Nucleus accumbens (tissue), 56 donors: ENCODE data around the gene ST6GALNAC1.

Source experiments
- DNase-seq, 56 donors: peaks; one replicate each; lab custom pipeline; 2025; lab: John Stamatoyannopoulos, UW

Gene ST6GALNAC1

DNA sequence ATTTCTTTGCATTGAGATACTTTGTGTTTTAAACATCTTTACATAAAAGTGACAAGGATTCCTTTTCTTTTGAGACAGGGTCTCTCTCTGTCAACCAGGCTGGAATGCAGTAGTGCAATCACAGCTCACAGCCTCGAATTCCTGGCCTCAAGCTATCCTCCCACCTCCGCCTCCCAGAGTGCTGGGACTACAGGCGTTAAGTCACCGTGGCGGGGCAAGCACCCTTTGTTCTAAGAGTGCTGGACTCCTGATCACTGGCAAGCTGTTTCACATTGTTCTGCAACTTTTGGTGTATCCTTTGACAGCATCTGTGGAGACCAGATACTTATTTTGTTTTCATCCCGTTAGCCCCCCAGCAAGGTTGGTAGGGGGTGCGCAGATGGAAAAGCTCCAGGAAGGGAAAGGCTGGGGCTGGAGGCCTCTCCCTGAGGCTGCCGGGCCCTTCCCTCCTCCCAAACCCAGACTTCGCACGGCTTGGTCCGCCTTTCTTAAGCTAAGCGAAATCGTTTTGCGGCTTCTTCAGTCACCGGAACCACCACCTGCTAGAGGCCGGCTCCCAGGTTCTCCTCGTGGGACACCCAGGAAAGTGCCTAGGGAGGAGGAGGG, 59.0 kb downstream of the ST6GALNAC1 start:
- DNase-seq, result no peak

GRCh38 chr17:76582660-76583059, 60.9 kb downstream of the ST6GALNAC1 start:
- no peak for DNase-seq

- DNase-seq, result no peak
Observed at GRCh38 chr17:76581515-76581914, 62.0 kb downstream of the ST6GALNAC1 start.

DNA sequence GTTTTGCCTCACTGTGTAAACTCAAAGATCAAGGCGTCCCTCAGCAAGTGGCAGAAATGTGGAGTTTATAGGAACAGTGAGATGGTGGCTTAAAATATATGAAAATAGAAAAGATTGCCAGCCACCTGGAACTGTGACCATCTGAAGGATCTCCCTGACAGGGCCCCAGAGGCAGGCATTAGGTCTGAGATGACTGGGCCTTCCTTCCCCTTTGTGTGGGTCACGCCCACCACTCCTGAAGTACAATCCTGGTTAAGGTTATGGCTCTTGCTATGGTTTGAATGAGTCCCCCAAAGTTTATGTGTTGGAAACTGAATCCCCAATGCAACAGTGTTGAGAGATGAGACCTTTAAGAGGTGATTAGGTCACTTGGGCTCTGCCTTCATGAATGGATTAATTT, 64.3 kb downstream of the ST6GALNAC1 start:
- no peak for DNase-seq

GRCh38 chr17:76578376-76578775, 65.2 kb downstream of the ST6GALNAC1 start:
- DNase-seq, result no peak

DNA sequence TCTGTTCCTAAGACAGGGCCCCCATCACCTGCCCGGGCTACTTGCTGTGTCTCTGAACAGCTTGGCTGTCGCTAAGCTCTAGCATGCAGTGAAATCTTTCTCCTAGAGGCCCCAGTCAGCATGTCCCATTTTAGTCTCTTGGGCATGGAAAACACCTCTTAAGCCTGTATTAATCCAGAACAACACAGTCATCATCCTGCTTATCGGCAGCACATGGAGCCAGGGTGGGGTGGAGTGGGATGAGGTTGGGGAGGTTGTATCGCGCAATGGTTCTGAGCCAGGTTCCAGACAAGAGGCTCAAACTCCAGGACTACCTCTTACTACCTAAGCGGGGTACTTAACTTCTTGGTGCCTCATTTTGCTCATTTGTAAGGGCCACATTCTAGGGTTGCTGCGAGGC, 65.7 kb downstream of the ST6GALNAC1 start:
- no peak for DNase-seq

DNA sequence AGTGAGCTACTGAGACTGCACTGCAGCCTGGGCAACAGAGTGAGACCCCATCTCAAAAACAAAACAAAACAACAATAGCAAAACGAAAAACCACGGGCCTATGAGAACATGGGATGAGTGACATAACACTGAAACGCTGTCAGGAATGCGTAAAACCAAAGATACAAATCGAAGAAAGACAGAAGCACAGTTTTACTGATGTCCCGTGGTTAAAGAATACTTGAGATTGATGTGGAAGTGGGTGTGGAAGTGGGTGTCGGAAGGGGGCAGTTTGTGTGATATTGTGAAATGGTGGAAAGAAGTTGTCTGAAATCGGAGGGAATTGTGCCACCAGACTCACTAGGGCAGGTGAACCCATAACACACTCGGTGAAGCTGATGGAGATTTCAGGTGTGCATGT, 67.4 kb downstream of the ST6GALNAC1 start:
- DNase-seq, result no peak

DNA sequence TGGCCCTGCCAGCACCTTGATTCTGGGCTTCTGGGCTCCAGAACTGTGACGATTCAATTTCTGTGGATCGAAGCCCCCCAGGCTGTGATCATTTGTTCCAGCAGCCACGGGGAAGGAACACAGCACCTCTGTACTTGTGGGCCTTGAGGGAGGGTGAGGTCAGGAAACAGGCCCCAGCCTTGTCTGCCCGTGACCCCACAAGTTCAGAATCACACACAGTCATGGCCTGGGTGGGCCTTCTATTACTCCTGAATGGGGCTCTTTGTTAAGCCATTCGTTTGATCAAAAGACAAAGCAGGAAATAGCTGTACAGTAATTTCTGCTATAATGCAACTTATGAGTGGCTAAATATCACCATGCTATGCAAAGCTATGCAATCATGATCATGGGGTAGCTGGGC, 68.0 kb downstream of the ST6GALNAC1 start:
- no peak for DNase-seq
